ENCODE data around the gene ARPC2.

DNA sequence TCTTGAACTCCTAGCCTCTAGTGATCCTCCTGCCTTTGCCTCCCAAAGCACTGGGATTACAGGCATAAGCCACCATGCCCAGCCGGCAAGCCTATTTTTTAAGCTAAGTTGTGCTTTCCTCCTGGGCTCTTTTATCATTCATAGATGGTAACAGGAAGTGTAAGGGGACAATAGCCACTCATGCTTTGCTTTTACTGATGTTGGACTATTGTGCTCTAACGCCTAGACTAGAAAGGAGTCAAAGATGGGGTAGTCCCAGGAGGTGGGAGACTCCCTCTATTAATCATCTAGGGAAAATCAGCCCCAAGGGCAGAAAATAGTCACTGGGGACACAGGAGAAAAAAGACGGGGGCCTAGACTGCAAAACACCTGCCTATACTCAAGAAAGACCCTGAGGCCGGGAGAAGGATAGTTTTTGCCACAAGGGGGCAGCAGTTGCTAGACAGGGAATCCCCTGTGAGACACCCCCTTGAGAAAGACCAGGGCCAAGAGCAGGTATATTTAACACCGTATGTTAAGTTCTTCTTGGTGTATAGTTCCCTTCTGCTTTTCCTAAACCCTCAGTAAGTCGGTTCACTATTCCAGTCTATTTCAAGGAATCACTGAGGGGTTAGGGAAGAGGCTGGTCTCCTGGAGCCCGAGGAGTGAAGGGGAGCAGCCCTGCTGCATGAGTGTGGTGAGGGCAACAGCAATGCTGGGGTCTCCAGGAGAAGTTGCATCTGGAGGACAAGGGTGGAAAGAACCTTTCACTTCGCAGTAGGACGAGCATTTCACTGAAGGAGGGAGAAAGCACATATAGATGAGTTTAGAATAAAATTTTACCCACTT lies 48.1 kb upstream of the ARPC2 start:
- TF ChIP-seq POLR2A (IDR thresholded peaks at IDR 0.05; ENCODE audit: low read length), result no peak
- TF ChIP-seq GATA1 (IDR thresholded peaks at IDR 0.05; ENCODE audit: low read depth, low read length), result no peak
